H1 (cell line): ENCODE results near the gene NUP58. TPM values are rescaled to one million over a fixed set of nuclear protein-coding genes. Genes with fewer than 3 reads are reported as not detected.

Experiments
- CTCF ChIA-PET: fragments of 300-600 bp; sonication (Branson Sonifier 250); formaldehyde crosslinking; loops from one replicate; lab custom pipeline; 2021; ENCODE audit not compliant: partially characterized antibody; lab: Charles Lee
- POLR2A ChIA-PET: fragments of 300-600 bp; sonication (Branson Sonifier 250); formaldehyde crosslinking; loops from one replicate; lab custom pipeline; 2021; ENCODE audit warnings: inconsistent platforms; ENCODE audit not compliant: partially characterized antibody; lab: Charles Lee
- DNase-seq, 2 experiments: peaks; one replicate each; pipeline versions ENCODE4 v3.0.0 to v3.0.0-alpha.2; 2010 to 2022; ENCODE audit warnings: low spot score in 2 of 2, low read depth in 1 of 2, mixed read lengths in 1 of 2
- FAIRE-seq: peaks from 2 replicates; lab custom pipeline; 2011; peaks lifted over from hg19 to GRCh38; lab: Jason Lieb, UNC
- H2AFZ ChIP-seq: 2 replicates; pipeline ENCODE4 v1.8.1; 2012; ENCODE audit warnings: low read length, inconsistent platforms
- H2AK5ac ChIP-seq: 2 replicates; pipeline ENCODE4 v1.6.1; 2013; ENCODE audit warnings: low read depth, low read length
- H2BK120ac ChIP-seq: replicated peaks from 2 replicates; pipeline ENCODE3; 2013; ENCODE audit warnings: low read depth, low read length, inconsistent platforms
- H2BK12ac ChIP-seq: 2 replicates; pipeline ENCODE4 v1.6.1; 2013; ENCODE audit warnings: low read depth, low read length
- H2BK15ac ChIP-seq: 2 replicates; pipeline ENCODE4 v1.6.1; 2013; ENCODE audit warnings: low read length
- H2BK20ac ChIP-seq: 2 replicates; pipeline ENCODE4 v1.6.1; 2013; ENCODE audit warnings: low read length
- H2BK5ac ChIP-seq: 2 replicates; pipeline ENCODE4 v1.6.1; 2013; ENCODE audit warnings: low read depth, low read length
- H3K14ac ChIP-seq: 2 replicates; pipeline ENCODE4 v1.6.1; 2013; ENCODE audit warnings: inconsistent platforms; ENCODE audit not compliant: insufficient read length
- H3K18ac ChIP-seq: 2 replicates; pipeline ENCODE4 v1.6.1; 2013; ENCODE audit warnings: low read length; ENCODE audit errors: extremely low read depth
- H3K23ac ChIP-seq: 2 replicates; pipeline ENCODE4 v1.6.1; 2013; ENCODE audit warnings: inconsistent platforms; ENCODE audit not compliant: insufficient read length
- H3K23me2 ChIP-seq: 2 replicates; pipeline ENCODE4 v1.6.1; 2013; ENCODE audit warnings: low read depth, low read length
- H3K27ac ChIP-seq: 2 replicates; pipeline ENCODE4 v1.6.1; 2011; ENCODE audit warnings: low read depth, low read length, inconsistent platforms
- H3K27me3 ChIP-seq, 4 experiments: replicated peaks in 1 of 4; 1 replicate in 1 of 4; 2 replicates in 3 of 4; pipeline versions ENCODE4 v1.6.1 to v1.8.1; 2011 to 2013; ENCODE audit warnings: low read length in 3 of 4, mild to moderate bottlenecking in 3 of 4, inconsistent platforms in 2 of 4, mixed read lengths in 2 of 4, moderate library complexity in 1 of 4; ENCODE audit not compliant: control insufficient read depth in 3 of 4, insufficient read depth in 3 of 4; ENCODE audit errors: extremely low read depth in 1 of 4
- H3K36me3 ChIP-seq, 4 experiments: 2 replicates each; pipeline versions ENCODE4 v1.6.1 to v1.8.1; 2011 to 2013; ENCODE audit warnings: mild to moderate bottlenecking in 4 of 4, low read length in 3 of 4, moderate library complexity in 2 of 4, control low read depth in 1 of 4, inconsistent platforms in 1 of 4; ENCODE audit not compliant: insufficient read depth in 4 of 4, control insufficient read depth in 2 of 4
- H3K4ac ChIP-seq: replicated peaks from 2 replicates; pipeline ENCODE3; 2013; ENCODE audit warnings: low read length, low read depth, mixed read lengths, inconsistent platforms; ENCODE audit not compliant: insufficient read length
- H3K4me1 ChIP-seq, 4 experiments: replicated peaks in 1 of 4; 1 replicate in 1 of 4; 2 replicates in 3 of 4; pipeline versions ENCODE4 v1.6.1 to v1.8.1; 2011 to 2013; ENCODE audit warnings: low read length in 3 of 4, inconsistent platforms in 2 of 4, mixed read lengths in 1 of 4; ENCODE audit not compliant: insufficient read depth in 4 of 4, control insufficient read depth in 3 of 4
- H3K4me2 ChIP-seq, 2 experiments: 2 replicates each; pipeline versions ENCODE4 v1.6.1 to v1.8.1; 2011 to 2013; ENCODE audit warnings: low read depth in 2 of 2, low read length in 2 of 2, control low read depth in 1 of 2, inconsistent platforms in 1 of 2, mild to moderate bottlenecking in 1 of 2; ENCODE audit not compliant: insufficient read depth in 1 of 2
- H3K4me3 ChIP-seq, 4 experiments: fragments of 200-600, 300-600 bp in 1 of 4; sonication (generic), shearing (Covaris generic), sonication (Bioruptor Twin) in 1 of 4; 2 replicates each; pipeline versions ENCODE4 v1.5.1 to v1.8.1; 2011 to 2016; ENCODE audit warnings: low read length in 4 of 4, low read depth in 3 of 4, control low read depth in 2 of 4, inconsistent platforms in 2 of 4, mild to moderate bottlenecking in 2 of 4, mixed read lengths in 1 of 4, moderate library complexity in 1 of 4; ENCODE audit not compliant: insufficient read depth in 2 of 4; ENCODE audit errors: extremely low read depth in 1 of 4
- H3K56ac ChIP-seq: replicated peaks from 2 replicates; pipeline ENCODE3; 2013; ENCODE audit warnings: low read depth, mild to moderate bottlenecking, mixed read lengths, low read length, inconsistent platforms; ENCODE audit not compliant: insufficient read length
- H3K79me1 ChIP-seq: 2 replicates; pipeline ENCODE4 v1.6.1; 2013; ENCODE audit warnings: low read depth, low read length, control low read depth
- H3K79me2 ChIP-seq, 2 experiments: 2 replicates each; pipeline versions ENCODE4 v1.6.1 to v1.8.1; 2012 to 2013; ENCODE audit warnings: low read length in 2 of 2, mild to moderate bottlenecking in 2 of 2, inconsistent platforms in 1 of 2; ENCODE audit not compliant: insufficient read depth in 2 of 2, control insufficient read depth in 1 of 2
- H3K9ac ChIP-seq, 4 experiments: replicated peaks in 1 of 4; 1 replicate in 1 of 4; 2 replicates in 3 of 4; pipeline versions ENCODE4 v1.6.1 to v1.8.1; 2011 to 2013; ENCODE audit warnings: low read depth in 3 of 4, low read length in 3 of 4, control low read depth in 2 of 4, mild to moderate bottlenecking in 2 of 4, moderate library complexity in 2 of 4, inconsistent platforms in 1 of 4; ENCODE audit errors: extremely low read depth in 1 of 4
- H3K9me3 ChIP-seq, 2 experiments: 2 replicates each; pipeline versions ENCODE4 v1.6.1 to v1.8.1; 2012 to 2013; ENCODE audit warnings: mild to moderate bottlenecking in 2 of 2, moderate library complexity in 2 of 2, control low read depth in 1 of 2, inconsistent platforms in 1 of 2, low read depth in 1 of 2, low read length in 1 of 2, mixed read lengths in 1 of 2; ENCODE audit not compliant: insufficient read depth in 2 of 2
- H4K20me1 ChIP-seq, 2 experiments: replicated peaks in 1 of 2; 2 replicates each; pipeline versions ENCODE3 to v1.8.1; 2011 to 2013; ENCODE audit warnings: inconsistent platforms in 2 of 2, low read length in 2 of 2, mild to moderate bottlenecking in 1 of 2; ENCODE audit not compliant: insufficient read depth in 2 of 2, control insufficient read depth in 1 of 2
- H4K5ac ChIP-seq: 2 replicates; pipeline ENCODE4 v1.6.1; 2013; ENCODE audit warnings: low read length, low read depth, mixed read lengths, inconsistent platforms; ENCODE audit not compliant: insufficient read length
- H4K8ac ChIP-seq: 2 replicates; pipeline ENCODE4 v1.8.0; 2013; ENCODE audit warnings: mild to moderate bottlenecking, moderate library complexity, low read length, inconsistent platforms; ENCODE audit not compliant: insufficient read depth; ENCODE audit errors: extremely low read depth
- H4K91ac ChIP-seq: replicated peaks from 2 replicates; pipeline ENCODE3; 2013; ENCODE audit warnings: low read length, mixed read lengths, inconsistent platforms; ENCODE audit not compliant: insufficient read length
- ASH2L ChIP-seq: fragments of 200-600, 300-600 bp; sonication (generic); IDR thresholded peaks from one replicate; pipeline ENCODE4 v1.7.1; 2017; ENCODE audit warnings: low read length
- BRCA1 ChIP-seq: IDR thresholded peaks from 2 replicates; pipeline ENCODE4 v1.6.1; 2012; ENCODE audit warnings: low read depth, low read length, improper control_type of control experiment
- CBX5 ChIP-seq: fragments of 300-800, 300-1000 bp; sonication (generic); IDR thresholded peaks from 2 replicates; pipeline ENCODE4 v1.7.1; 2016; ENCODE audit warnings: antibody characterized with exemption, low read length, low read depth
- POU5F1 ChIP-seq: IDR thresholded peaks from 2 replicates; pipeline ENCODE4 v1.6.1; 2011; ENCODE audit warnings: low read depth, mild to moderate bottlenecking, low read length, moderate library complexity
- RXRA ChIP-seq: IDR thresholded peaks from 2 replicates; pipeline ENCODE4 v1.6.1; 2011; ENCODE audit warnings: low read depth, mild to moderate bottlenecking, low read length, moderate library complexity; ENCODE audit not compliant: insufficient read depth
- TBP ChIP-seq: IDR thresholded peaks from 2 replicates; pipeline ENCODE4 v1.6.1; 2011; ENCODE audit warnings: low read depth, low read length, improper control_type of control experiment
- WGBS, 2 experiments: shearing (Covaris generic) in 1 of 2; methylation state at CpG; one replicate each; pipeline versions ENCODE4 v1.1.6 to v1.1.7; 2013 to 2015; ENCODE audit warnings: low lambda C conversion rate in 2 of 2, mixed read lengths in 2 of 2, inconsistent platforms in 1 of 2, low coverage in 1 of 2, missing lambda C conversion rate in 1 of 2; ENCODE audit not compliant: insufficient replicate concordance in 2 of 2, insufficient coverage in 1 of 2, insufficient read length in 1 of 2; ENCODE audit errors: extremely low coverage in 1 of 2, missing lambda C conversion rate in 1 of 2; 5-methylcytosine and 5-hydroxymethylcytosine counted together
- polyA plus RNA-seq, 7 experiments: library from polyadenylated mRNA; depleted of rRNA in 3 of 7; stranded (reverse) in 5 of 7; unstranded in 2 of 7; fragments of >200 nt in 5 of 7; fragments of 200-250 nt in 2 of 7; gene quantifications; 1 replicate in 5 of 7; 2 replicates in 1 of 7; 4 replicates in 1 of 7; pipeline versions ENCODE4 v1.2.1 to v1.2.3, GENCODE V29; 2011 to 2013; ENCODE audit warnings: missing spikeins in 2 of 7, mixed read lengths in 2 of 7
- total RNA-seq: library from RNA; stranded (reverse); fragmentation: NEBNext Ultra II Directional; extraction: Animal tissue kit (Norgen Biotek cat#: 25700); gene quantifications from 2 replicates; pipeline ENCODE4 v1.2.1, GENCODE V29; 2021
- TF ChIP-seq, protein P1 (sequence below): IDR thresholded peaks from 2 replicates; pipeline ENCODE4 v1.6.1; 2012; ENCODE audit warnings: inconsistent platforms

Gene NUP58
- total and polyA plus RNA-seq, 2 of the 8 experiments (the other 6 are each of a cell fraction or from before 2014, with no cell fraction given): 35.0 to 53.8 TPM

DNA sequence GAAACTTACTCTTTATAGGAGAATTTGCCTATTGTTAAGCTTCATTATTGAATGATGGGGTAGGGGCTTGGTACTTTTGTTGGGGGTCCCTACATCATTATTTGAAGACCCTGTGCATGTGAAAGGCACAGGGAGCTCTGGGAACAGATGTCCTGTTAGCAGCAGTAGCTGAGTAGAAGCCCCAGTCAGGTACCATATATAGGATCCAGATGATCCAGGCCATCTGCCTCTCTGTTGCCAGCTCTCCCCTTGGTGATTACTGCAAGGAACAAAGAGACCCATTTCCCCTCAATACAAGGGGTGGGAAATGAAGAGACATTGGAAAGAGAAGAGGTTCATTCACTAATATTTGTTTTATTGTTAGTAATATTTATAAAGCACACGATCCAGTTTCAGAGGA is 9.7 kb upstream of the NUP58 start:
- Histone ChIP-seq H2BK5ac (no peak overlapping the region), H2BK20ac (no peak overlapping the region), H2BK15ac (no peak overlapping the region), H3K27ac (no peak overlapping the region), H3K56ac (no peak overlapping the region), H4K8ac (no peak overlapping the region), H2BK120ac (no peak overlapping the region), H4K5ac (no peak overlapping the region), H3K23ac (no peak overlapping the region), H3K4ac (no peak overlapping the region), H2AK5ac (no peak overlapping the region), H3K18ac (no peak overlapping the region), H3K4me3 (no peak overlapping the region), H3K27me3 (peaks cover 0 to 6% (median 1%) of the 10 kb centered on the region in 4 experiments; a peak in 2 of 7 replicates), H4K91ac (no peak overlapping the region), H4K20me1 (no peaks in the 10 kb centered on the region), H3K23me2 (peaks cover 2% of the 10 kb centered on the region; the same call in 1 of the 2 replicates), H3K36me3 (no peaks in the 10 kb centered on the region), H3K14ac (no peak overlapping the region), H3K9ac (no peak overlapping the region), H3K4me2 (no peak overlapping the region), H3K4me1 (no peaks in the 10 kb centered on the region), H3K79me1 (no peaks in the 10 kb centered on the region), H3K9me3 (no peaks in the 10 kb centered on the region), H3K79me2 (no peaks in the 10 kb centered on the region), H2AFZ (no peak overlapping the region), H2BK12ac (no peak overlapping the region)
- TF ChIP-seq RXRA (no peak), CBX5 (no peak), TBP (no peak), BRCA1 (no peak), POU5F1 (no peak), ASH2L (no peak)
- TF ChIP-seq, protein P1, sequence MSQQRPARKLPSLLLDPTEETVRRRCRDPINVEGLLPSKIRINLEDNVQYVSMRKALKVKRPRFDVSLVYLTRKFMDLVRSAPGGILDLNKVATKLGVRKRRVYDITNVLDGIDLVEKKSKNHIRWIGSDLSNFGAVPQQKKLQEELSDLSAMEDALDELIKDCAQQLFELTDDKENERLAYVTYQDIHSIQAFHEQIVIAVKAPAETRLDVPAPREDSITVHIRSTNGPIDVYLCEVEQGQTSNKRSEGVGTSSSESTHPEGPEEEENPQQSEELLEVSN: no peak
- DNase-seq (no peak), FAIRE-seq (no peak)
- ChIA-PET CTCF (no interaction called here), POLR2A (interaction anchor here (1.9 kb wide), 1 partner anchor 12 kb away, joined by 6 read pairs; no protein-coding TSS in a partner anchor)
- 78% methylated on average over 1 of the region's 1 CpG; no CpG with 5 or more reads in 1 of the 2 experiments for WGBS, 2 experiments
